ENCODE measurements around the gene GANC.

Gene GANC

DNA sequence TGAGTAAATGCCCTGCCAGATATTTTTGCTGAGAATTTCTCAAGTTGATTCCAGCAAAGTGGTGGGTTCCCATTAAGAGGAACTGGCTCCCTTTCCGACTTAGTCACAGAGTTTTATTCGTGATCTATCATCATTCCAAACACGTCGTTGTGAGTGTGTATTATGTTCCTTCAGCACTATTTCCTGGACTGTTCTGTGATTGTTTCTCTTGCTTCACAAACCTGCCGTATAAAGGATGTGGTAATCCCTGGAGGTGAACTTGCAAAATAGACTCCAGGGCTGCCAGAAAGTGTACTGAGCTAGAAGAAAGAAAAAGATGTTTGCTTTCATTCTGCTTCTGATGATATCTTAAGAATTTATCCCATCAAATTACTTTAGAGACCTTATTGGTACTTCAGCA lies 71.8 kb downstream of the GANC start:
- peak; percentile 65 for DNase-seq (ENCODE audit: low read depth, low spot score)

DNA sequence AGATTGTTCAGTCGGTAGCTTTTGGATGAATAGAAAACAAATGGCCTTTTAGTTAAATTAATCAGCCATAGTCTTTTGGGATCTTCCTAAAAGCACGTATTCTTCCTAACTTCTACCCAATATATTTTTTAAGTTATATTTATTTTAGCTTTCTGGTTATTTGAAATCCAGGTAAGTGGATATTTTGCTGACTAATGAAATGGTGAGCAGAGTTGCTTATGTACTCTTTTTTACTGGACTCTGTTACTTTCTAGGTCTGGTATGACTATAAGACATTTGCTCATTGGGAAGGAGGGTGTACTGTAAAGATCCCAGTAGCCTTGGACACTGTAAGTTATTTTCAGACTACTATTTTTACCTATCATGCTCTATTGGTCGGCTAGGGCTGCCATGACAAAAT lies 72.5 kb downstream of the GANC start:
- no peak for DNase-seq (ENCODE audit: low read depth, low spot score)

DNA sequence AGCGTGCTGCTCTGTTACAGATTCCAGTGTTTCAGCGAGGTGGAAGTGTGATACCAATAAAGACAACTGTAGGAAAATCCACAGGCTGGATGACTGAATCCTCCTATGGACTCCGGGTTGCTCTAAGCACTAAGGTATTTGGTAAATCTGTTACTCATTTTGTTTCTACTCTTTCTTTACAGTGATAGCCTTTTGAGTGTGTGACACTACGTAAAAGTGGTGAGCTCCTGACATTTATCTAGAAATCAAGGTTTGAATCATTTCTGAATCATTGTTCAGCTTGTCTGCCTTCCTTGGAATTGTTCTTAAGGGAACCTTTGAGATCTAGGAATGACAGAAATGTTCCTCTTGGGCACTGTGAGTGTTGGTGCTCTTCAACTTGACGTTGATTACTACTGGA lies 75.1 kb downstream of the GANC start:
- DNase-seq (ENCODE audit: low read depth, low spot score): peak; percentile 51

DNA sequence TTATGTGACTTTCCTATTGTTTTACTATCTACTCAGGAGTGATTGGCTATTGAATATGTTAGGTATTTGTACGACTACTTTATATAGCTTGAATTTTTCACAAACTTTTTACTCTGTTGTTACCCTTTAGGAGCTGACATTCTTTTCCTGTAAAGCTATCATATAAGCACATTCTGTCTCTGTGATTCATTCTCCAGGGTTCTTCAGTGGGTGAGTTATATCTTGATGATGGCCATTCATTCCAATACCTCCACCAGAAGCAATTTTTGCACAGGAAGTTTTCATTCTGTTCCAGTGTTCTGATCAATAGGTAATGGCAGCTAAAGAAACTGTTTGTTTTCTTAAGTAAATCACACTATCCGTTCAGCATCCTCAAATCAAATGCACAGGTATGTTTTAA lies 76.2 kb downstream of the GANC start:
- DNase-seq (ENCODE audit: low read depth, low spot score): peak; percentile 21

DNA sequence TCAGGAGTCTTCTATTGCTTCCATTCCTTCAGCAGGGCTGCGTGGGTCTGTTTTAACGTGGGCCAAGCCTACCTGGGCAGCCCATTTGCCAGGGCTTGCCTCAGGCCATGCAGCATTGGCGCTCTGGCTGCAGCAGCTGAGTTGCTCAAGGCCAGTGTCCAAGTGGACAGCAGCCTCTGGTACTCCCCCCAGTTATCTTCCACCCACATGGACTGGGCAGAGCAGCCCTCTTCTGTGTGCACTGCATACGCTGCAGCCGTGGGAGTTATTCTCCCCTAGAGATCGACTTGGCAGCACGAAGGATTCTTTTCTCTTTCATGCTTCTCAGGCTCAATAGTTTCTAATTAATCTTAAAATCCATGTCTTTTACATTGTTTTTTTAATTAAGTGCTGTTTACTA lies 79.4 kb downstream of the GANC start:
- no peak for DNase-seq (ENCODE audit: low read depth, low spot score)

DNA sequence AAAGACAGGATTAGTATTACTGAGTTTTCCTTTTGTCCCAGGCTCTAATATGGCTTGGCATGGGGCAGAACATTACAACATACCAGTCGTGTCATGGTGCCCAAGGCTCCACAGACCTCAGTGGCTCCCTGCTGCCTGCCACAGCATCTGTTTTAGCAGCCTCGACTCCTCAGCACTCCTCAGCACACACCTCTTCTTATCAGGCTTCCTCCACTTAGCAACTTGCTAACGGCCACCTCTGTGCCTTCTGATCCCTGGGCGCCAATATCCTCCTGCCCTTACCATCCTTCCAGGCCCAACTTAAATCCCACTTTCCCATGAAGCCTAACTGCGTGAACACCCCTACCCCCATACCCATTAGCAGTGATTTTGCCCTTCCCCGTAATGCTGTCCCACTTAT lies 80.1 kb downstream of the GANC start:
- DNase-seq (ENCODE audit: low read depth, low spot score): no peak

DNA sequence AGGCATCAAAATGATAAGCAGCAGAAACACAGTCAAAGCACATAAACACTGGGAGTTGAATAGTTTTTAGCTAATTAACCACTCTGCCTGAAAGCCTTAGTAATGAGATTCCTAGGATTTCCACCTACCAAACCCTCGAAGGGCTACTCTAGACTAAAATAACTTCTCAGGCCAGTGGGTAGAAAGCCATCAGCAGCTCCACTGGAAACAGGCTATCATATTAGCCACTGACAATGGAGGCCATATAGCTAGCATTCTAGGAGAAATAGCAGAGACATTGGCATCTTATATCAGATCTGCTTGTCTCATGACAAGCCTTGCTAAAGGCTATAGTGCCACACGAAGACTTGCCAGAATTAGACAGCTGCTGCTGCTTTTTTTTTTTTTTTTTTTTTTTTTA lies 81.8 kb downstream of the GANC start:
- no peak for DNase-seq (ENCODE audit: low read depth, low spot score)

DNA sequence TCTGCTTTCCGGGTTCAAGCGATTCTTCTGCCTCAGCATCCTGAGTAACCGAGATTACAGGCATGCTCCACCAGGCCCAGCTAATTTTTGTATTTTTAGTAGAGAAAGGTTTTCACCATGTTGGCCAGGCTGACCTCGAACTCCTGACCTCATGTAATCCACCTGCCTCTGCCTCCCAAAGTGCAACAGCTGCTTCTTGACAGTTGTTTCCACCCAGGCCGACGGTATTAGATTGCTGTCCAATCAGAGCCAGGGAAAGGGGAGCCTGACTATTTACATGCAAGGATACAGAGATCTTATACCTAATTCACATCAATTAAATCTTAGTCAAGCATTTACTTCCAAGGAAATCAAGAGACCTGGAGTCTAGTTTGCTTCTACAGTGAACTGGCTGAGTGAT lies 82.3 kb downstream of the GANC start:
- no peak for DNase-seq (ENCODE audit: low read depth, low spot score)

DNA sequence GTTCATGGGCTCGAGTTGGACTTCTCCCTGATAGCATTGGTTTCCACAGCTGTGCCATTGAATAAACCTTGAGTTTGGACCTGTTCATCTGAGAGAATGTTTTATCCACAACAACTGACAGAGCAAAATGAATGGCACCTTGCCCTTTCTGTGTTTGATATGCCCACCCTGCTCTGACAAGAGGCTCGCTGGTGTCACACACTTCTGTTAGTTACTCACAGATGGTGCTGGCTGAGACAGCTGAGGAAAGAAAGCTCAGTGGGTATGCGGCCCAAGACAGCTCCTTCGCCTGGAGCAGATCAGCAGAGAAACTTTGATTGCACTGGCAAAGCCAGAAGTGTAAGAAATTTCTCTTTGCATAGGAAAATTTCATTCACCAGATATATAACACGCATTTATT lies 83.8 kb downstream of the GANC start:
- DNase-seq (ENCODE audit: low read depth, low spot score): no peak

DNA sequence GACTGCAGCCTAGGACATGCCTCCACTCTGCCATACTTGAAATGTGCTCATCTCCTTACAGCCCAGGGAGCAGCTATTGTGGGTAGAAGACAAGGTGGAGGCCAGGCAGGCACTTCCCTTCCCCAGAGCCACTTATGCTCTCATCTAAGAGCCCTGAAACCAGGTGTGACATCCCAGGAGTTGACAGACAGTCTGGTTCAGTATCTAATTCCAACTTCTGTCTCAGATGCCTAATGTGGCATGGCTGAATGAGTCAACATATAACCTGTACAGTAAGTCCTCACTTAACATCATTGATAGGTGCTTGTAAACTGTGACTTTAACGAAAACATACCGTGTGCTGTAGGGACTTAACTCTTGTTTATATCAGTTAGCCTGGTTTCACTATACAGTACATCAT lies 85.1 kb downstream of the GANC start:
- DNase-seq (ENCODE audit: low read depth, low spot score): no peak

DNA sequence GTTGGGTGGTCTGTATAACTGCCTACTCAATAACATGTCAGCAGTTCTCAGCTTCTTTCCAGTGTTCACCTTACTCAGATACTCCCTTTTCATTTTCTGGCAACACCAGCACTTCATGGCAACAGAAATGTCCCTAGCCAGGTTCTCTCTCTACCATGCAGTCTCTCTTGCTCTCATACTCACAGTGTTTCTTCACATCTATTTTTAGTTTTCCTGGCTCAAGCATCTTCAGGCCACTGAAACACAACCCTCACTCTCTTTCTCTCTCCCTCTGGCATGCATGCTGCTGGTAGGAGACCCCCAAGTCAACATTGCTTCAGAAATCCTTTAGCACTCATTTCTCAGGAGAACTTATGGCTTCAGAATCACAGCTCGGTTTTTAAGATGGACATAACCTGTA lies 86.2 kb downstream of the GANC start, which contains the start of gene CAPN3:
TSS of gene CAPN3 (plus strand) at position 253 of the 400 bp plus-strand sequence. CDS start 305 bp downstream, outside the sequence.
- no peak for DNase-seq (ENCODE audit: low read depth, low spot score)

DNA sequence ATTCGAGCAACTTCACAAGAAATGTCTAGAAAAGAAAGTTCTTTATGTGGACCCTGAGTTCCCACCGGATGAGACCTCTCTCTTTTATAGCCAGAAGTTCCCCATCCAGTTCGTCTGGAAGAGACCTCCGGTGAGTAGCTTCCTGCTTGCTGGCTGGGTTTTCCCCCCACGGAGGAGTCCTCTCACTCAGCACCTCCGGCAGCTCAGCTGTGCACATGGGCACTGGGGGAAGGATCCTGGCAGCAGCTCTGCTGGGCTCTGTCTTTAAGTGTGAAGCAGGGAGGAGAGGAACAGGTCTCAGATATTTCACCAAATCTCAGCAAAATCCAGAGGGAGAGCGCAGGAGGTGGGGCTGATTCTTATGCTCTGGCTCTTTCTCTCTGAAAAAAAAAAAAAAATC lies 87.0 kb downstream of the GANC start:
- DNase-seq (ENCODE audit: low read depth, low spot score): no peak

DNA sequence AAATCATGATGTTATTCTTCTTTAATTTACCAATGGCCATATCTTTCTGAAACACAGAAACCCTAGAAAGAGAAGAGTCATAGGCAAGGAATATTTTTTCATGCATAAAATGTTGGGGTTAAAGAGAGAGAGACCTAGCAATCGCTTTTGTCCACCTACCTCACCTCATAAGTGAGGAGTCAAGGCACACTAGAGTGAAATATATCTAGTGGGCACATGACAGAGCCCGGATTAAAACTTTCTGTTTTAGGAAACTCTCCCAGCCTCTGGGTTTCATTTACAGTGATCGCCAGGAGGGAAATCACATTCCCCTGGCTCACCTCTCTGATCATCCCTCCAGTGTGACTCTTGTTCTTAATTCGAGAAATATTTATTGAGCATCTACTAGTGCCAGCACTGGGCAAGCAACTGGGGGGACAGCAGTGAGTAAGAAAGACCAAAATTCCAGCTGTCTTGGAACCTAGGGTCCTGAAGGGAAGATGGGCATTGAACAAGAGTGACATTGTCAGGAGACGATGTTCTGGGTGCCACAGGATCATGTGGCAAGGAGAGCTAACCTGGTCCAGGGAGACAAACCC lies 87.6 kb downstream of the GANC start:
- DNase-seq (ENCODE audit: low read depth, low spot score): no peak

DNA sequence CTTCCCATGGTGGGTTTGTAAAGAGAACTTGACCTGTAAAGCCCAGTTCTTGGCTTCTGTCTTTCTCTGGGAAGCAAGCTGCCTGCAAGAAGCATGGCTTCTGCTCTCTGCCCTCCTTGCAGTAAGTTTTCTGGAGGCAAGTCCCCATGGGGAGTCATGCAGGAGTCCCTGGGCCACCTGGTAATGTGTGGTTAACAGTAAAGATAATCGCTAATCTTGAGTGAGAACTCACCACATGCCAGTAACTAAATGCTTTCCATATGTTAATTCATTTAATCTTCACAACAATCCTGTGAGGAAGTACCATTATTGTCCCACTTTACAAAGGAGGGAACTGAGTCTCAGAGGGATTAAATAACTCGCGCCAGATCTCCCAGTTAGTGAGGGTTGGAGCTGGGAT lies 90.5 kb downstream of the GANC start:
- no peak for DNase-seq (ENCODE audit: low read depth, low spot score)

DNA sequence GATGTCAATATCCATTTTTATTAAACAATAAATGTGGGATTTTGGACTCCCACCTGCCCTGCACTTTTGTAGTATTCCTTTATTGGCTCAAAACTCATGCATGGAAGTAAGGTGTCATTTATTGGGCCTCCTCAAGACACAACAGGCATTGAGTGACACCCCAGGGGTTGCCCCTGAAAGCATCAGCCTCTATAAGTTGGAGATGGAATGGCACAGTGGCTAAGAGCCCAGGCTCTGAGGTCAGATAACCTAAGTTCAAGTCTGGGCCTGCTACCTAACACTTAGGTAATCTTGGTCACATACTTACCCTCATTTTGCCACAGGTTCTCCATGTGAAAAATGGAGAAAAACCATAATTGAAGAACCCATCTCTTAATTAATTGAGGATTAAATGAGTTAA lies 90.9 kb downstream of the GANC start:
- no peak for DNase-seq (ENCODE audit: low read depth, low spot score)

DNA sequence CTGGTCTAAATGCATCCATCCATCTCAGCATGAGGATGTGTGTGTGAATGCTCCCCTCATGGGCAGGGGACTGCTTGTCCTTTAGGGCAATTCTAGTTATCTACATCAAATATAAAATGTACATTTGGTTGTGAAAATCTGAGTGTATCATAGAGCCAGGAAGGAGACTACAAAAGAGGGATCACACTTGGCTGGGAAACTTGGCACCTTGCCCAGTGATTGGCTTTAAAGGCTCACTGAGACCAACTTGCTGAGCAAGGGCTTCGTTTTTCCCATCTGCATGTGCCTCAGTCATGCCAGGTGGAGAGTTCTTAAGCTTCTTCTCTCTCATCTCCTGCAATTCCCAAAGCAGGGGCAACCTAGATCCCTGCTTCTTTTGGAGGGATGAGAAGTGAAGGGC lies 91.5 kb downstream of the GANC start:
- peak; percentile 48 for DNase-seq (ENCODE audit: low read depth, low spot score)

DNA sequence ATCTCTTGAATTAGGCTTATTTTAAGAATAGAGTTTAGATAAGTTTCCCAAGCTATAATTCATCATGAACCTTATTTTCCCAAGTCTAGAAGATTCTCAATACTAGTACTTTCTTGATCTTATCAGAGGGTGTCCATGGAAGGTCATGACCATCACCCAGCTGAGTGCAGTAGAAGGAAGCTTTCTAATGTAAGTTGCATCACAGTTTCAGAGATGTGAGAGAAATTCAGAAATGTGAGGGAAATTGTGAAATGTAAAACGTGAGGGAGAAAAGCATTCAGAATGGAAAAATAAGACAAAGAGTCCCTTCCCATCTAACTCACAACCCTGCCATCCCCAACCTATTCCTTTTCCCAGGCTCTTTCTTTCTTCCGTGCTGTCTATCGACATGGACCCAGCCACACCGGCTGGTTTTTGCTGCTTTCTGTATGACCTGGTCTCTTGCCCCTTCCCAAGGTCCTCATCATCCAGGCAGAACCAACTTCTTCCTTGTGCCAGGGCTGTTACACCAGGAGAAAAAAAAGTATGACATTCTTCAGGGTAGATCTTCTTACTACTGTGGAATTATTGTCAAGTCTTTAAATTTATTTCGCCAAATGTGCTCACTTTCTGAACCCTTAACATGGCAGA lies 93.0 kb downstream of the GANC start:
- no peak for DNase-seq (ENCODE audit: low read depth, low spot score)

DNA sequence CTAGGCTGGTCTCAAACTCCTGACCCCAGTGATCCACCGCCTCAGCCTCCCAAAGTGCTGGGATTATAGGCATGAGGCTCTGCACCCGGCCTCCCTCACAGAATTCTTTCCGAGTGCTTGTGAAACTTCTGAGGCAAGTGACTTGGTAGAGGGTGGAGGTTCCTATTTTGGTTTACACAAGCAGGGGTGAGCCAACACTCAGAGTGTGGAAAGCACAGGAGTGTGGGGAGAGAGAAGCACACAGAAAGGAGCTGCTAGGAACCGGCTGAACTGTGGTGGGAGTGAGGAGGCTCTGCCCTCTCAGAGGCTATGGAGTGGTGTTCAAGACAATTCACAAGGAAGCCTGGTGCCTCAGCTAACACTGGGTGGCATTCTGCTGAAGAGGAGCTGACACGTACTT lies 94.0 kb downstream of the GANC start:
- no peak for DNase-seq (ENCODE audit: low read depth, low spot score)

DNA sequence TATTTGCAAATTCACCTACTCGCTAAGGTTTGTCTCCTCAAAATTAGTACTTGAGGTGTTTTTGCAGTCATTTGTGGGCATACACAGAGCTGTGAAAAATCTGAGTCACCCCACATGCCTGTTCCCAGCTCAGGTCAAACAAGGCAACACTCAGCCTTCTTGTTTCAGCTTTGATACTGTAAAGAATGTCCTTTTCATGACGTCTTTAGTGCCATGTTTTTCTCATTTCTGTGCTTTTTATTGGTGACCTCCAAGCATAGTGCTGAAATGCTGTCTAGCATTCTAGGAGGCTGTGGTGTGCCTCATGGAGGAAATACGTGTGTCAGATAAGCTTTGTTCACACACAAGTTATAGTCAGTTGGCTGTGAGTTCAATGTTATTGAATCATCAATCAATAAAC lies 95.1 kb downstream of the GANC start:
- no peak for DNase-seq (ENCODE audit: low read depth, low spot score)

DNA sequence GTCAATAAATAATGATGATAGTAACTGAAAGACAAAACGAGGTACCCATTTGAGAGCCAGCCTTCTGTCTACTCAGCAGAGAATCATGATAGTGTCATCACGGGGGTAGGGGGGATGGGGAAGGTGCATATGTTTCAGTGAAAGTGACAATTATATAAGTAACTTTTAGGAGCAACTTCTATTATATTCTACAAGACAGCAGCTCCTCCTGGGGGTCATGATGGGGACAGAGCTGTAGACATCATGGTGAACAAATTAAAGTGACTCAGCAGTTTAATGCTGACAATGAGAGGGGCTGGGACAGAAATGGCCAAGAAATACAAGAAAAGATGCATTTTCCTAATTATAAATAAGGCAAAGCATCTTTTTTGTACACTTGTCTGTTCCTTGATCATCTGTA lies 98.1 kb downstream of the GANC start:
- DNase-seq (ENCODE audit: low read depth, low spot score): no peak

DNA sequence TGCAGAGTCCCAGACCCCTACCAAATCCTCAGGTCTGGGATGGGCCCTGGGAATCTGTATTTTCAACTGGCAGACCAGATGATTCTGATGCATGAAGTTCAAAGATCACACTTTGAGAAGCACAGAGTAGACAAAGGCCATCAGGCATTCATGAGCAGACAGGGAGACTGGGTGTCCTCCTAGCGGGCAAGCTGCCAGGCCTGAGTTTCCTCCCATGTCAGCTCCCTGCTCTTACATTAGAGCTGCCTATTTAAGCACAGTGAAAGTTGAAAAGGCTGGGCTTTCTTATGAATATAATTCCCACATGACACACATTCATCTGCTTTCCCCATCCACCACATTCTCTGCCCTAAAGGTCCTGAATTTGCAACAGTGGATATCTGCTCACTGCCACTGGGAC lies 100.3 kb downstream of the GANC start:
- DNase-seq (ENCODE audit: low read depth, low spot score): no peak

DNA sequence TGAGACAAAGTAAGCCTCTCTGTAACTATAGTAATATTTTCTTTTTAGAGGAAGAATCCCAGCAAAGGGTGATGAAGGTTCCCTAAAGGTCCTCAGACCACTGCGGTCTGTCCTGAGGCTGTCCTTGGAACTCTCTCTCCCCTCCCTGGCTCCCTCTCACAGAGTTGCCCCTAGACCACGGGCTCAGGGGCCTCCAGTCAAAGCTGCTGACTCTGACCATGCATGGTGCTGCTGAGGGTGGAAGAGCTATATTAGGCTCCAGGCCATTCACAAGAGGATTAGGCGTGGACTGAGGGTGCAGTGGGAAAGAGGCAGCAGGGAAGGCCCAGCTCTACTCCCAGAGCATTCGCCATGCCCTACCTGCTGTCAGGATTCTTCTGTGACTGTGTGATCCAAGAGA lies 100.9 kb downstream of the GANC start:
- DNase-seq (ENCODE audit: low read depth, low spot score): no peak

DNA sequence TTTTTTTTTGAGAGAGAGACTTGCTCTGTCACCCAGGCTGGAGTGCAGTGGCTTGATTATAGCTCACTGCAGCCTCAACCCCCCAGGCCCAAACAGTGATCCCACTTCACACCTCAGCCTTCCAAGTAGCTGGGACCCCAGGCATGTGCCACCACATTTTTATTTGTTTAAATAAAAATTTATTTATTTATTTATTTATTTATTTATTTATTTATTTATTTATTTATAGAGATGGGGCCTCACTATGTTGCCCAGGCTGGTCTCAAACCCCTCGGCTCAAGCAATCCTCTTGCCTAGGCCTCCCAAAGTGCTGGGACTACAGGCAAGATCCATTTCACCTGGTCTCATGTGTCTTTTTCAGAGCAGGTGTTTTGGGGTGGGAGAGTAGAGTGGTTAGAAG lies 101.8 kb downstream of the GANC start:
- DNase-seq (ENCODE audit: low read depth, low spot score): no peak

DNA sequence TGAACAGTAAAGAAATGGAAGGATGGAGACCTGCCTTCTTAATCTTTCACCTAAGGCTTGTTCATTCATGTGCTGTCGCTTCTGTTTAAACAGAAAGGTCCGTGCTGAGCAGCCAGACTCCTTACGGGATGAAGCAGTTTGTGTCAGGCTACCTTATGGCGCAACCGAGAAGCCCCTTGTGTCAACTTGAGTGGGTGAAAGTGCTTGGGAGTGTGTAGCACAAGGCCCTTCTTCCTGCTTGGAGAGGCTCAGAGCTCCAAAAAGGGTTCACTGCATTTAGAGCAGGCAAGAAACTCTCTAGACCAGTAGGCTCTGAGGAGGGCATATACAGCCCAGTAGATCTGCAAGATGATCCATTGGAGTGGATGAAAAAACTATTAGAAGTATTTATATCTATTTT lies 102.3 kb downstream of the GANC start:
- DNase-seq (ENCODE audit: low read depth, low spot score): no peak

All from astrocyte of the hippocampus (primary cell).